HepG2 (cell line): ENCODE data around the gene UGGT1. TPM values are rescaled to one million over a fixed set of nuclear protein-coding genes. Genes with fewer than 3 reads are reported as not detected.
A peak's percentile ranks its signal among the peaks of the same experiment; 100 is the strongest.

Experiments used
- AHR ChIP-seq: IDR thresholded peaks from 2 replicates; pipeline ENCODE4 v1.6.1; 2018; ENCODE audit warnings: missing genetic modification reagents, missing compliant biosample characterization
- ATF7 ChIP-seq, 2 experiments: fragments of 450-650 bp in 1 of 2; sonication (generic) in 1 of 2; formaldehyde crosslinking in 1 of 2; IDR thresholded peaks; 2 replicates each; pipeline versions ENCODE4 v1.4.0 to v1.6.1; 2016 to 2020; ENCODE audit warnings: antibody characterized with exemption in 1 of 2, mild to moderate bottlenecking in 1 of 2, missing genetic modification reagents in 1 of 2
- CENPX ChIP-seq: sonication (generic); formaldehyde crosslinking; IDR thresholded peaks from 2 replicates; pipeline ENCODE4 v1.9.0; 2021; ENCODE audit warnings: mild to moderate bottlenecking, missing genetic modification reagents, moderate library complexity
- DR1 ChIP-seq: sonication (generic); formaldehyde crosslinking; IDR thresholded peaks from 2 replicates; pipeline ENCODE4 v1.8.0; 2021; ENCODE audit warnings: mild to moderate bottlenecking, missing genetic modification reagents, inconsistent platforms
- ESRRA ChIP-seq: sonication (generic); formaldehyde crosslinking; IDR thresholded peaks from 2 replicates; pipeline ENCODE4 v1.5.1; 2020; ENCODE audit warnings: mild to moderate bottlenecking, low read depth, missing genetic modification reagents
- KMT2B ChIP-seq: IDR thresholded peaks from 2 replicates; pipeline ENCODE4 v1.6.1; 2016; ENCODE audit warnings: missing genetic modification reagents, missing compliant biosample characterization
- NFYB ChIP-seq: sonication (generic); formaldehyde crosslinking; IDR thresholded peaks from 2 replicates; pipeline ENCODE4 v1.4.0; 2020; ENCODE audit warnings: missing genetic modification reagents
- RBM39 ChIP-seq: fragments of 200-400 bp; formaldehyde crosslinking; IDR thresholded peaks from one replicate; pipeline ENCODE4 v1.6.1; 2018; ENCODE audit warnings: antibody characterized with exemption, mild to moderate bottlenecking, low read depth, low read length; ENCODE audit not compliant: poor library complexity, severe bottlenecking
- RORA ChIP-seq: sonication (generic); formaldehyde crosslinking; IDR thresholded peaks from 2 replicates; pipeline ENCODE4 v1.5.0; 2020; ENCODE audit warnings: mild to moderate bottlenecking, missing genetic modification reagents, moderate library complexity
- SCMH1 ChIP-seq: sonication (generic); formaldehyde crosslinking; IDR thresholded peaks from 2 replicates; pipeline ENCODE4 v1.9.0; 2021; ENCODE audit warnings: missing genetic modification reagents, mild to moderate bottlenecking, borderline replicate concordance
- TOPORS ChIP-seq: sonication (generic); formaldehyde crosslinking; IDR thresholded peaks from 2 replicates; pipeline ENCODE4 v1.8.0; 2023; ENCODE audit warnings: mild to moderate bottlenecking, missing genetic modification reagents
- ZFP36L2 ChIP-seq: sonication (generic); formaldehyde crosslinking; IDR thresholded peaks from 2 replicates; pipeline ENCODE4 v1.4.0; 2020; ENCODE audit warnings: missing genetic modification reagents
- ZNF160 ChIP-seq: sonication (generic); formaldehyde crosslinking; IDR thresholded peaks from 2 replicates; pipeline ENCODE4 v1.8.0; 2022; ENCODE audit warnings: mild to moderate bottlenecking, inconsistent platforms, missing genetic modification reagents
- ZNF44 ChIP-seq: sonication (generic); formaldehyde crosslinking; IDR thresholded peaks from 2 replicates; pipeline ENCODE4 v1.5.1; 2020; ENCODE audit warnings: mild to moderate bottlenecking, missing genetic modification reagents
- ZNF501 ChIP-seq: sonication (generic); formaldehyde crosslinking; IDR thresholded peaks from 2 replicates; pipeline ENCODE4 v1.5.1; 2020; ENCODE audit warnings: mild to moderate bottlenecking, moderate library complexity, missing genetic modification reagents
- polyA plus RNA-seq, 8 experiments: library from polyadenylated mRNA; depleted of rRNA in 3 of 8; stranded (reverse) in 7 of 8; unstranded in 1 of 8; fragments of >200 nt; fragmentation: Illumina TruSeq in 4 of 8; extraction: Trizol in 4 of 8; gene quantifications; 2 replicates each; pipeline versions ENCODE4 v1.2.1 to v1.2.3, GENCODE V29; 2011 to 2016; ENCODE audit warnings: low read depth in 4 of 8, missing spikeins in 1 of 8, mixed read lengths in 1 of 8; ENCODE audit not compliant: insufficient read depth in 1 of 8
- total RNA-seq, 5 experiments: library from RNA; depleted of rRNA; stranded (reverse); fragments of >200 nt; fragmentation: Illumina TruSeq; extraction: Trizol; gene quantifications; 2 replicates each; pipeline ENCODE4 v1.2.3, GENCODE V29; 2016; ENCODE audit warnings: low read depth in 1 of 5
- TF ChIP-seq, protein P1 (sequence below): IDR thresholded peaks from 2 replicates; pipeline ENCODE4 v1.6.1; 2012; ENCODE audit warnings: low read length, improper control_type of control experiment
- TF ChIP-seq, protein P2 (sequence below): sonication (generic); formaldehyde crosslinking; IDR thresholded peaks from 2 replicates; pipeline ENCODE4 v1.4.0; 2020; ENCODE audit warnings: missing genetic modification reagents, borderline replicate concordance
- TF ChIP-seq, protein P3 (sequence below): sonication (generic); formaldehyde crosslinking; IDR thresholded peaks from 2 replicates; pipeline ENCODE4 v1.4.0; 2020; ENCODE audit warnings: missing genetic modification reagents, borderline replicate concordance

UGGT1 gene
- total and polyA plus RNA-seq, 2 of the 13 experiments (the other 11 are each of a cell fraction or from before 2014, with no cell fraction given), result 35.8 to 83.2 TPM

DNA sequence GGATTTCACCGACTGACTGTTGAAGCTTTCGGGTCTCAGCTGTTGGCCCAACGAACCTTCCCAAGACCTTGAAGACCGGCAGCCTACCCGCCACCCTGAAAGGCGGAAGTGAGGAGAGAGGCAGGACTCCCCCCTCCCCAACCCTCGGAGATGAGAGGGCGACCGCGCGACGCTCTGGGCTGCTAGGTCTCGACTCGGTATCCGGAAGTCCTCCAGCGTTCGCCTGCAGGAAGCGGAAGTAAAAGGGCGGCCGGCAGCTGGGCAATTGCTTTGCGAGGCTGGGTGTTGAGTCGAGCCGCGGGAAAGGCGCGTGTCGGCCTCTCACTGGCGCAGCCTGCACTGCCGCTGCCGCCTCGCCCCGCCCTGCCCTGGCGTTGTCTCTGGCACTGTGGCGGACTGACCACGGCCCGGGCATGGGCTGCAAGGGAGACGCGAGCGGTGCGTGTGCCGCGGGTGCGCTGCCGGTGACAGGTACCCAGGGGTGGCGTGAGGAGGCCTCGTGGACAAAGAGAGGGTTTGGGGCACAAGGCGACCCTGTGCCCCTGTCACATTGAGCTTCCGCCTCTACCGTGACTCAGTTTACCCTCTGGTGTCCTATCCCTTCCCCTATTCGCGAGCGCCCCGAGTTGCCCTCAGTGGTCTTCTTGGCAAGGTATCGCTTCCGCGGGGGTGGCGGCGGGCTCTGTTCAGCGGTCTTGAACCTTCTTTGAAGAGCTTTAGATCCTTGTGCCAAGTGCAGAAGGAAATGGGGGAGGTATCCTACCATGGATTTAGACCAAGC lies at the start of gene UGGT1 (continued):
- TF ChIP-seq SCMH1 (CRISPR knock-in tag) (no peak), DR1 (CRISPR knock-in tag) (peak; percentile 89), AHR (peak; percentile 78; the same call in 1 of the 2 replicates), RBM39 (peak; percentile 96), CENPX (CRISPR knock-in tag) (no peak), ZFP36L2 (CRISPR knock-in tag) (peak; percentile 93; the same call in 1 of the 2 replicates), RORA (CRISPR knock-in tag) (no peak), ATF7 (IDR thresholded peaks at IDR 0.05) (no peak), ATF7 (CRISPR knock-in tag; IDR thresholded peaks at IDR 0.05) (peak; percentile 86; the same call in 1 of the 2 replicates), ZNF160 (peak; percentile 77; the same call in 1 of the 2 replicates), NFYB (CRISPR knock-in tag) (peak; percentile 84), ESRRA (peak; percentile 88; the same call in 1 of the 2 replicates), ZNF501 (CRISPR knock-in tag) (peak; percentile 99), KMT2B (CRISPR knock-in tag) (peak; percentile 99), ZNF44 (CRISPR knock-in tag) (peak; percentile 99), TOPORS (CRISPR knock-in tag) (peak; percentile 98)
- TF ChIP-seq, protein P1, sequence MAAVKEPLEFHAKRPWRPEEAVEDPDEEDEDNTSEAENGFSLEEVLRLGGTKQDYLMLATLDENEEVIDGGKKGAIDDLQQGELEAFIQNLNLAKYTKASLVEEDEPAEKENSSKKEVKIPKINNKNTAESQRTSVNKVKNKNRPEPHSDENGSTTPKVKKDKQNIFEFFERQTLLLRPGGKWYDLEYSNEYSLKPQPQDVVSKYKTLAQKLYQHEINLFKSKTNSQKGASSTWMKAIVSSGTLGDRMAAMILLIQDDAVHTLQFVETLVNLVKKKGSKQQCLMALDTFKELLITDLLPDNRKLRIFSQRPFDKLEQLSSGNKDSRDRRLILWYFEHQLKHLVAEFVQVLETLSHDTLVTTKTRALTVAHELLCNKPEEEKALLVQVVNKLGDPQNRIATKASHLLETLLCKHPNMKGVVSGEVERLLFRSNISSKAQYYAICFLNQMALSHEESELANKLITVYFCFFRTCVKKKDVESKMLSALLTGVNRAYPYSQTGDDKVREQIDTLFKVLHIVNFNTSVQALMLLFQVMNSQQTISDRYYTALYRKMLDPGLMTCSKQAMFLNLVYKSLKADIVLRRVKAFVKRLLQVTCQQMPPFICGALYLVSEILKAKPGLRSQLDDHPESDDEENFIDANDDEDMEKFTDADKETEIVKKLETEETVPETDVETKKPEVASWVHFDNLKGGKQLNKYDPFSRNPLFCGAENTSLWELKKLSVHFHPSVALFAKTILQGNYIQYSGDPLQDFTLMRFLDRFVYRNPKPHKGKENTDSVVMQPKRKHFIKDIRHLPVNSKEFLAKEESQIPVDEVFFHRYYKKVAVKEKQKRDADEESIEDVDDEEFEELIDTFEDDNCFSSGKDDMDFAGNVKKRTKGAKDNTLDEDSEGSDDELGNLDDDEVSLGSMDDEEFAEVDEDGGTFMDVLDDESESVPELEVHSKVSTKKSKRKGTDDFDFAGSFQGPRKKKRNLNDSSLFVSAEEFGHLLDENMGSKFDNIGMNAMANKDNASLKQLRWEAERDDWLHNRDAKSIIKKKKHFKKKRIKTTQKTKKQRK, result no peak
- TF ChIP-seq, protein P2, sequence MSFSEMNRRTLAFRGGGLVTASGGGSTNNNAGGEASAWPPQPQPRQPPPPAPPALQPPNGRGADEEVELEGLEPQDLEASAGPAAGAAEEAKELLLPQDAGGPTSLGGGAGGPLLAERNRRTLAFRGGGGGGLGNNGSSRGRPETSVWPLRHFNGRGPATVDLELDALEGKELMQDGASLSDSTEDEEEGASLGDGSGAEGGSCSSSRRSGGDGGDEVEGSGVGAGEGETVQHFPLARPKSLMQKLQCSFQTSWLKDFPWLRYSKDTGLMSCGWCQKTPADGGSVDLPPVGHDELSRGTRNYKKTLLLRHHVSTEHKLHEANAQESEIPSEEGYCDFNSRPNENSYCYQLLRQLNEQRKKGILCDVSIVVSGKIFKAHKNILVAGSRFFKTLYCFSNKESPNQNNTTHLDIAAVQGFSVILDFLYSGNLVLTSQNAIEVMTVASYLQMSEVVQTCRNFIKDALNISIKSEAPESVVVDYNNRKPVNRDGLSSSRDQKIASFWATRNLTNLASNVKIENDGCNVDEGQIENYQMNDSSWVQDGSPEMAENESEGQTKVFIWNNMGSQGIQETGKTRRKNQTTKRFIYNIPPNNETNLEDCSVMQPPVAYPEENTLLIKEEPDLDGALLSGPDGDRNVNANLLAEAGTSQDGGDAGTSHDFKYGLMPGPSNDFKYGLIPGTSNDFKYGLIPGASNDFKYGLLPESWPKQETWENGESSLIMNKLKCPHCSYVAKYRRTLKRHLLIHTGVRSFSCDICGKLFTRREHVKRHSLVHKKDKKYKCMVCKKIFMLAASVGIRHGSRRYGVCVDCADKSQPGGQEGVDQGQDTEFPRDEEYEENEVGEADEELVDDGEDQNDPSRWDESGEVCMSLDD, result 0 out of 2 replicates have a peak, but pooled peaks have one; percentile 6
- TF ChIP-seq, protein P3, sequence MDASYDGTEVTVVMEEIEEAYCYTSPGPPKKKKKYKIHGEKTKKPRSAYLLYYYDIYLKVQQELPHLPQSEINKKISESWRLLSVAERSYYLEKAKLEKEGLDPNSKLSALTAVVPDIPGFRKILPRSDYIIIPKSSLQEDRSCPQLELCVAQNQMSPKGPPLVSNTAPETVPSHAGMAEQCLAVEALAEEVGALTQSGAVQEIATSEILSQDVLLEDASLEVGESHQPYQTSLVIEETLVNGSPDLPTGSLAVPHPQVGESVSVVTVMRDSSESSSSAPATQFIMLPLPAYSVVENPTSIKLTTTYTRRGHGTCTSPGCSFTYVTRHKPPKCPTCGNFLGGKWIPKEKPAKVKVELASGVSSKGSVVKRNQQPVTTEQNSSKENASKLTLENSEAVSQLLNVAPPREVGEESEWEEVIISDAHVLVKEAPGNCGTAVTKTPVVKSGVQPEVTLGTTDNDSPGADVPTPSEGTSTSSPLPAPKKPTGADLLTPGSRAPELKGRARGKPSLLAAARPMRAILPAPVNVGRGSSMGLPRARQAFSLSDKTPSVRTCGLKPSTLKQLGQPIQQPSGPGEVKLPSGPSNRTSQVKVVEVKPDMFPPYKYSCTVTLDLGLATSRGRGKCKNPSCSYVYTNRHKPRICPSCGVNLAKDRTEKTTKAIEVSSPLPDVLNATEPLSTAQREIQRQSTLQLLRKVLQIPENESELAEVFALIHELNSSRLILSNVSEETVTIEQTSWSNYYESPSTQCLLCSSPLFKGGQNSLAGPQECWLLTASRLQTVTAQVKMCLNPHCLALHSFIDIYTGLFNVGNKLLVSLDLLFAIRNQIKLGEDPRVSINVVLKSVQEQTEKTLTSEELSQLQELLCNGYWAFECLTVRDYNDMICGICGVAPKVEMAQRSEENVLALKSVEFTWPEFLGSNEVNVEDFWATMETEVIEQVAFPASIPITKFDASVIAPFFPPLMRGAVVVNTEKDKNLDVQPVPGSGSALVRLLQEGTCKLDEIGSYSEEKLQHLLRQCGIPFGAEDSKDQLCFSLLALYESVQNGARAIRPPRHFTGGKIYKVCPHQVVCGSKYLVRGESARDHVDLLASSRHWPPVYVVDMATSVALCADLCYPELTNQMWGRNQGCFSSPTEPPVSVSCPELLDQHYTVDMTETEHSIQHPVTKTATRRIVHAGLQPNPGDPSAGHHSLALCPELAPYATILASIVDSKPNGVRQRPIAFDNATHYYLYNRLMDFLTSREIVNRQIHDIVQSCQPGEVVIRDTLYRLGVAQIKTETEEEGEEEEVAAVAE, result peak; percentile 84
